BLaER1 (cell line): ENCODE results near the gene LMOD1.
A peak's percentile ranks its signal among the peaks of the same experiment; 100 is the strongest.
"Not testable (repeated sequence)": the region's sequence is repeated elsewhere in the genome, so short reads cannot be mapped to it uniquely, and the experiment has no call there.

Experiments
- H3K27ac ChIP-seq: shearing (Covaris generic); formaldehyde crosslinking; 2 replicates; pipeline ENCODE4 v1.8.1; 2022
- H3K27me3 ChIP-seq: shearing (Covaris generic); formaldehyde crosslinking; 2 replicates; pipeline ENCODE4 v1.8.1; 2022
- H3K36me3 ChIP-seq: shearing (Covaris generic); formaldehyde crosslinking; 2 replicates; pipeline ENCODE4 v1.8.1; 2022
- H3K4me1 ChIP-seq: shearing (Covaris generic); formaldehyde crosslinking; 2 replicates; pipeline ENCODE4 v1.8.1; 2022
- H3K4me2 ChIP-seq: shearing (Covaris generic); formaldehyde crosslinking; 2 replicates; pipeline ENCODE4 v1.8.1; 2022
- H3K4me3 ChIP-seq: shearing (Covaris generic); formaldehyde crosslinking; 2 replicates; pipeline ENCODE4 v1.8.1; 2022
- H3K9ac ChIP-seq: shearing (Covaris generic); formaldehyde crosslinking; 2 replicates; pipeline ENCODE4 v1.8.1; 2022
- H3K9me3 ChIP-seq: shearing (Covaris generic); formaldehyde crosslinking; 2 replicates; pipeline ENCODE4 v1.8.1; 2022
- H4K20me1 ChIP-seq: shearing (Covaris generic); formaldehyde crosslinking; 2 replicates; pipeline ENCODE4 v1.8.1; 2022
- Cebpa-rat ChIP-seq: shearing (Covaris generic); IDR thresholded peaks from 2 replicates; pipeline ENCODE4 v1.8.1; 2022

The LMOD1 gene

DNA sequence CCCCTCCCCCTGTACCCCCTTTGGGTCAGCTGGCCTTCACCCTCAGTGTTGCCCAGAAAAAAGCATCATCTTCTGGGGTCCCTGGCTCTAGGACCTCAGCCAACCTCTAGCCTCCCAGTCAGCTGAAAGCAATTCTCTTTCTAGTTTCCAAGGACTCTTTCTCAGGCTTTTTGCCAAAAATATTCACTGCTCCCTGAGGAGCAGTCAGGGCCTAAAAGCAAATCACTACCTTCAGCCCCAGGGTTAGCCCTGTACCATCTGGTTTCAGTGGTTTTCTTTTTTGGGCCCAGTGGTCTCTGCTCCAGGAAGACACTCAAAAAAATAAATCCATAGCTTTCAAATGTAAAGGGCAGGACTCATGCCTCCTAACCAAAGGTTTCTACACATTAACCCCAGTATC lies 3.1 kb upstream of the LMOD1 start:
- Histone ChIP-seq H3K9me3 (no peaks in the 10 kb centered on the region), H3K4me1 (peaks cover 15% of the 10 kb centered on the region), H3K9ac (no peak overlapping the region), H3K27ac (no peak overlapping the region), H3K4me2 (peak overlapping the region; percentile 23; the same call in 1 of the 2 replicates), H3K4me3 (no peak overlapping the region), H4K20me1 (no peaks in the 10 kb centered on the region), H3K27me3 (peaks cover 40% of the 10 kb centered on the region), H3K36me3 (no peaks in the 10 kb centered on the region)
- no peak for TF ChIP-seq Cebpa-rat

GRCh38 chr1:201947697-201948008 lies 1.3 kb upstream of the LMOD1 start:
- Histone ChIP-seq H3K27me3 (peaks cover 45% of the 10 kb centered on the region), H3K36me3 (no peaks in the 10 kb centered on the region), H3K9ac (no peak overlapping the region), H3K9me3 (no peaks in the 10 kb centered on the region), H3K4me3 (no peak overlapping the region), H3K4me2 (no peak overlapping the region), H4K20me1 (no peaks in the 10 kb centered on the region), H3K27ac (no peak overlapping the region), H3K4me1 (peaks cover 10% of the 10 kb centered on the region)
- no peak for TF ChIP-seq Cebpa-rat

DNA sequence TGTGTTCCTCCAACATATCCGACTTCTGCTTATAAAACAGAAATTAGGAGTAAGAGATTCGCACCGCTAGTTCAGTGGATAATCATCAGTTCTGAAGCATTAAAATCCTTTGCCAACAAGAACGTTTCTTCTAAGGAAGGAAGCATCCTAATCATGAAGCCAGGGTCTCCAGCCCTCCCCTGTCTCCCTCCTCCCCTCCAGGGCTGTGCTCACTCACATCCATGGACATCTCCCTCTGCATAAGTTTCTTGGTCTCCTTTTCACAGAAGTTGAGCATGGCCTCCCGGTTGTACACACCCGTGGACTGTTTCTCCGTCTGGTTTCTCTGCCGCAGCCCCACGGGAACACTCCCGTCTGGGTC lies 505 bp downstream of the LMOD1 start:
- H3K9ac ChIP-seq = no peak overlapping the region
- H4K20me1 ChIP-seq = no peaks in the 10 kb centered on the region
- no peak overlapping the region for H3K4me2 ChIP-seq
- no peak for TF ChIP-seq Cebpa-rat
- H3K27ac ChIP-seq = no peak overlapping the region
- H3K36me3 ChIP-seq = no peaks in the 10 kb centered on the region
- H3K4me1 ChIP-seq = peaks cover 10% of the 10 kb centered on the region
- no peaks in the 10 kb centered on the region for H3K9me3 ChIP-seq
- H3K27me3 ChIP-seq = peaks cover 45% of the 10 kb centered on the region
- no peak overlapping the region for H3K4me3 ChIP-seq

GRCh38 chr1:201945157-201945556 lies 1.2 kb downstream of the LMOD1 start:
- Histone ChIP-seq H3K4me3 (no peak overlapping the region), H3K4me2 (0 out of 2 replicates have a peak overlapping the region, but pooled peaks have one; percentile 32), H3K27me3 (peaks cover 45% of the 10 kb centered on the region), H4K20me1 (no peaks in the 10 kb centered on the region), H3K4me1 (peaks cover 10% of the 10 kb centered on the region), H3K36me3 (no peaks in the 10 kb centered on the region), H3K9ac (no peak overlapping the region), H3K27ac (no peak overlapping the region), H3K9me3 (no peaks in the 10 kb centered on the region)
- no peak for TF ChIP-seq Cebpa-rat

DNA sequence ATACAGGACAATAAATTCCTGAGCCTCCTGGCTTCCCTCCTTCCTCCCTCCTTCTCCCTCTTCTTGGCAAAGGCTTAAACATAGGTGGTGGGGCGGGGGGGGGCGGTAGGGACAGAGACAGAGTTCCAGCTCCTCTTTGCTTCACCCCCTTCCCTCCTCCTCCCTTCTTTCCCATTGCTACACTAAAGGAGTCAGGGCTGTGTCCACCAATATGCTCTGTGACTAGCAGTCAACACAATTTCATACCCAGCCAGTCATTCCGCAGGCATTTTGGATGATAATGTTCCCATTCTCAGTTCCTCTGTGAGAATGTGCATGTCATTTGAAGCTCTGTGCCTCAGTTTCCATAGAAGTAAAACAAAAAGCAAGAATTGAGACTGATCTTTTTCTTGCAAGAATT lies 1.7 kb downstream of the LMOD1 start:
- peaks cover 45% of the 10 kb centered on the region for H3K27me3 ChIP-seq
- H3K9ac ChIP-seq = no peak overlapping the region
- no peak overlapping the region for H3K4me2 ChIP-seq
- TF ChIP-seq Cebpa-rat = no peak
- no peaks in the 10 kb centered on the region for H3K36me3 ChIP-seq
- no peaks in the 10 kb centered on the region for H3K9me3 ChIP-seq
- no peaks in the 10 kb centered on the region for H4K20me1 ChIP-seq
- no peak overlapping the region for H3K4me3 ChIP-seq
- no peak overlapping the region for H3K27ac ChIP-seq
- H3K4me1 ChIP-seq = peaks cover 10% of the 10 kb centered on the region

DNA sequence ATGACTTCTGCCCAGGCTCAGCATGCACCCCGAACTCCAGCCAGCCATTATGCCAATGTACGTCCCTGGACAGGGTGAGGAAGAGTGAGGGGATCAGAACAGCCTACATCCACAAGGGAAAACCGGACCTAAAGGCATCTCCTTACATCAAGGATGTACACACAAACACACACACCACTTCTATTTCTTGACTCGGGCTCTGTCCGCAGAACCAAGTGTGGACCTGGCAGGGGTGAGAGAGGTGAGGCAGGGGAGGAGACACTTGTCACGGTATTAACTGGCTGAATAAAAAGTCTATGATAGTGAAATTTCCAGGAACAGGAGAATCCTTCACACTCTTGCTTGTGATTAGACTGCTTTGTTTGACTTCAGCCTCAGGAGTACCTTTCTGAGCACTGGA lies 2.3 kb downstream of the LMOD1 start:
- H3K9me3 ChIP-seq = no peaks in the 10 kb centered on the region
- no peaks in the 10 kb centered on the region for H4K20me1 ChIP-seq
- H3K27ac ChIP-seq = no peak overlapping the region
- H3K4me1 ChIP-seq = peaks cover 5% of the 10 kb centered on the region
- H3K4me3 ChIP-seq = no peak overlapping the region
- no peak overlapping the region for H3K4me2 ChIP-seq
- peaks cover 45% of the 10 kb centered on the region for H3K27me3 ChIP-seq
- no peaks in the 10 kb centered on the region for H3K36me3 ChIP-seq
- TF ChIP-seq Cebpa-rat = no peak
- no peak overlapping the region for H3K9ac ChIP-seq

GRCh38 chr1:201942129-201942495 lies 4.2 kb downstream of the LMOD1 start:
- H3K27ac ChIP-seq = no peak overlapping the region
- H3K36me3 ChIP-seq = no peaks in the 10 kb centered on the region
- no peak overlapping the region for H3K4me2 ChIP-seq
- no peak overlapping the region for H3K9ac ChIP-seq
- peaks cover 5% of the 10 kb centered on the region for H3K4me1 ChIP-seq
- no peak overlapping the region for H3K4me3 ChIP-seq
- H3K9me3 ChIP-seq = no peaks in the 10 kb centered on the region
- peaks cover 32% of the 10 kb centered on the region for H3K27me3 ChIP-seq
- H4K20me1 ChIP-seq = no peaks in the 10 kb centered on the region
- no peak for TF ChIP-seq Cebpa-rat

GRCh38 chr1:201941420-201942128 lies 4.8 kb downstream of the LMOD1 start:
- TF ChIP-seq Cebpa-rat = no peak
- H3K4me2 ChIP-seq = no peak overlapping the region
- no peaks in the 10 kb centered on the region for H4K20me1 ChIP-seq
- H3K4me1 ChIP-seq = peaks cover 5% of the 10 kb centered on the region
- H3K4me3 ChIP-seq = no peak overlapping the region
- no peak overlapping the region for H3K27ac ChIP-seq
- no peak overlapping the region for H3K9ac ChIP-seq
- H3K27me3 ChIP-seq = peaks cover 26% of the 10 kb centered on the region
- no peaks in the 10 kb centered on the region for H3K36me3 ChIP-seq
- H3K9me3 ChIP-seq = no peaks in the 10 kb centered on the region

- not testable (repeated sequence) for H3K4me2 ChIP-seq, H3K9me3 ChIP-seq, H3K36me3 ChIP-seq, H3K4me3 ChIP-seq, H3K27ac ChIP-seq, H4K20me1 ChIP-seq, H3K4me1 ChIP-seq, H3K9ac ChIP-seq
- H3K27me3 ChIP-seq = peaks cover 14% of the 10 kb centered on the region
Measured at GRCh38 chr1:201940316-201940715, 6.0 kb downstream of the LMOD1 start.

GRCh38 chr1:201939574-201939973 lies 6.8 kb downstream of the LMOD1 start:
- Histone ChIP-seq H3K9me3 (no peaks in the 10 kb centered on the region), H4K20me1 (no peaks in the 10 kb centered on the region), H3K27ac (no peak overlapping the region), H3K4me1 (no peaks in the 10 kb centered on the region), H3K4me3 (no peak overlapping the region), H3K36me3 (no peaks in the 10 kb centered on the region), H3K27me3 (peaks cover 6% of the 10 kb centered on the region), H3K9ac (no peak overlapping the region), H3K4me2 (no peak overlapping the region)
- TF ChIP-seq Cebpa-rat = no peak

DNA sequence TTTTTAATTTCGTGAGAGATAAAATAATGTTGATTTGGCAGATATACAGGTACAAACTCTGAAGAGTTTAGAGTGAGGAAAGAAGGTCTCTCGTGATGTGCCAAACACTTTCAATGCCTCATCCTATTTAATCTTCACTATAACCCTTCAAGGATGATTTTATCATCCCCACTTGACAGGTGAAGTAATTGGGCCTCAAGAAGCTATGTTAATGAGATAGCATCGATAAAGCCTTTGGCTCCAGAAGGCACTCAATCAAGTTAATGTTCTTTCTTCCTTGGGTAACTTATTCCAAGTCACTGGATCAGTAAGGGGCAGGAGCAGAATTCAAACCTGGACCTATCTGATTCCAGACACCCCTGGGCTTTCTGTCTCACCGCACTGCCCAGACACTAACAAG lies 7.2 kb downstream of the LMOD1 start:
- H3K4me3 ChIP-seq = no peak overlapping the region
- peaks cover 2% of the 10 kb centered on the region for H3K27me3 ChIP-seq
- H3K4me2 ChIP-seq = no peak overlapping the region
- no peaks in the 10 kb centered on the region for H4K20me1 ChIP-seq
- no peaks in the 10 kb centered on the region for H3K36me3 ChIP-seq
- TF ChIP-seq Cebpa-rat = no peak
- H3K27ac ChIP-seq = no peak overlapping the region
- no peak overlapping the region for H3K9ac ChIP-seq
- H3K9me3 ChIP-seq = no peaks in the 10 kb centered on the region
- H3K4me1 ChIP-seq = peaks cover 3% of the 10 kb centered on the region
